Measurements from ENCODE around the gene SSH3. TPM values are rescaled to one million over a fixed set of nuclear protein-coding genes. Genes with fewer than 3 reads are reported as not detected.

SSH3 gene
- total RNA-seq, 1 donor from 2014 or later: 37.7 TPM

DNA sequence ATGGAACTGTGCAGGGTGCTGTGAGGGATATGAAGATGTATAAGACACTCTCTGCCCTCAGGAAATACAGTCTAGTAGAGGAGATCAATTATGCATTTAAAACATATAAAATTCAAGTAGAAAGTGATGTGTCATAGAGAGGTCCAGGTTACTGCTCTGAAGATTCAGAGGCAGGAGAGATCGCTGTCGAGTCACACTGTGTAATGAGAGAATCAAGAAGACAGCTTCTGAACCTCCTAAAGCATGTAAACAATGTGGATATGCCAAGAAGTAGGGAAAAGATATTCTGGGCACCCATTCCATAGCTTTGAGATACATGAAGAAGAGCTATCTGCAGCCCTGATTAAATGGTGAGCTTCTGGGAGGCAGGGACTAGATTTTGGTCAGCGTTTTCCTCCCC lies 16.7 kb downstream of the SSH3 start:
- ATAC-seq: no peak
- TF ChIP-seq, protein P1, sequence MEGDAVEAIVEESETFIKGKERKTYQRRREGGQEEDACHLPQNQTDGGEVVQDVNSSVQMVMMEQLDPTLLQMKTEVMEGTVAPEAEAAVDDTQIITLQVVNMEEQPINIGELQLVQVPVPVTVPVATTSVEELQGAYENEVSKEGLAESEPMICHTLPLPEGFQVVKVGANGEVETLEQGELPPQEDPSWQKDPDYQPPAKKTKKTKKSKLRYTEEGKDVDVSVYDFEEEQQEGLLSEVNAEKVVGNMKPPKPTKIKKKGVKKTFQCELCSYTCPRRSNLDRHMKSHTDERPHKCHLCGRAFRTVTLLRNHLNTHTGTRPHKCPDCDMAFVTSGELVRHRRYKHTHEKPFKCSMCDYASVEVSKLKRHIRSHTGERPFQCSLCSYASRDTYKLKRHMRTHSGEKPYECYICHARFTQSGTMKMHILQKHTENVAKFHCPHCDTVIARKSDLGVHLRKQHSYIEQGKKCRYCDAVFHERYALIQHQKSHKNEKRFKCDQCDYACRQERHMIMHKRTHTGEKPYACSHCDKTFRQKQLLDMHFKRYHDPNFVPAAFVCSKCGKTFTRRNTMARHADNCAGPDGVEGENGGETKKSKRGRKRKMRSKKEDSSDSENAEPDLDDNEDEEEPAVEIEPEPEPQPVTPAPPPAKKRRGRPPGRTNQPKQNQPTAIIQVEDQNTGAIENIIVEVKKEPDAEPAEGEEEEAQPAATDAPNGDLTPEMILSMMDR (IDR thresholded peaks at IDR 0.05): no peak
- no peak overlapping the region for H3K4me3 ChIP-seq
- H3K27me3 ChIP-seq (ENCODE audit: low read depth): no peaks in the 10 kb centered on the region
- intact Hi-C loops (cut with DNase I): no loop called here
- DNase-seq: no peak
- H3K9me3 ChIP-seq: no peaks in the 10 kb centered on the region
- H3K4me1 ChIP-seq: peaks cover 17% of the 10 kb centered on the region
- no peaks in the 10 kb centered on the region for H3K36me3 ChIP-seq
- no peak overlapping the region for H3K27ac ChIP-seq

DNA sequence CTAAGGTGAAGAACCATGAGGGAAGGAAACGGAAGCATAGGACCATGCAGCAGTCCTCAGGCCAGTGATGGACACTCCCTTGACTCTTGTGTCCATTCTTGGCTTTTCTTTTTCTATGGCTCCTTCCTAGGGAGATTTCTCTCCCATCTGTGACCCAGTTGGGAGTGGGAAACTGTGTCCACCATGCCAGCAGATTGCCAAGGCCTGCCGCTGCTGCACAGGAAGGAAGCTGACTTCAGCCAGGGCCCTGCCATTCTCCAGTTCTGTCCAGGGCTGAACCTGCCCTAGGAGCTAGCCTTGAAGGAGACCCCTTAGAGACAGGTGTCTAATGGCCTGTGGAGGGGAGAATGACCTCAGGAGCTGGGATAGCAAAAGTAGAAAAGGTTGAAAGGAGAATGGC lies 17.4 kb downstream of the SSH3 start:
- intact Hi-C loops (cut with DNase I): no loop called here
- Histone ChIP-seq H3K9me3 (no peaks in the 10 kb centered on the region), H3K27me3 (ENCODE audit: low read depth) (no peaks in the 10 kb centered on the region), H3K4me3 (no peak overlapping the region), H3K27ac (no peak overlapping the region), H3K4me1 (peaks cover 17% of the 10 kb centered on the region), H3K36me3 (no peaks in the 10 kb centered on the region)
- DNase-seq (no peak), ATAC-seq (no peak)
- TF ChIP-seq, protein P1 (IDR thresholded peaks at IDR 0.05): no peak

- H3K27me3 ChIP-seq (ENCODE audit: low read depth): no peaks in the 10 kb centered on the region
- peaks cover 15% of the 10 kb centered on the region for H3K4me1 ChIP-seq
- intact Hi-C loops (cut with DNase I): no loop called here
- no peak for ATAC-seq
- no peak overlapping the region for H3K27ac ChIP-seq
- no peaks in the 10 kb centered on the region for H3K36me3 ChIP-seq
- no peak overlapping the region for H3K4me3 ChIP-seq
- no peak for DNase-seq
- H3K9me3 ChIP-seq: no peaks in the 10 kb centered on the region
- TF ChIP-seq, protein P1 (IDR thresholded peaks at IDR 0.05): no peak
Measured at GRCh38 chr11:67321313-67321871, 18.1 kb downstream of the SSH3 start.

- Histone ChIP-seq H3K4me1 (peaks cover 12% of the 10 kb centered on the region), H3K9me3 (no peaks in the 10 kb centered on the region)
- intact Hi-C loops (cut with DNase I): no loop called here
Measured at GRCh38 chr11:67322049-67322448, 18.7 kb downstream of the SSH3 start.

GRCh38 chr11:67323526-67323925 lies 20.2 kb downstream of the SSH3 start:
- Histone ChIP-seq H3K4me3 (no peak overlapping the region), H3K4me1 (peaks cover 7% of the 10 kb centered on the region), H3K9me3 (no peaks in the 10 kb centered on the region), H3K27me3 (ENCODE audit: low read depth) (no peaks in the 10 kb centered on the region), H3K36me3 (no peaks in the 10 kb centered on the region), H3K27ac (no peak overlapping the region)
- intact Hi-C loops (cut with DNase I): no loop called here
- no peak for DNase-seq
- TF ChIP-seq, protein P1 (IDR thresholded peaks at IDR 0.05): no peak
- no peak for ATAC-seq

More at GRCh38 chr11:67322049-67322448, 18.7 kb downstream of the SSH3 start:
- ATAC-seq: no peak
- Histone ChIP-seq H3K36me3 (no peaks in the 10 kb centered on the region), H3K4me3 (no peak overlapping the region), H3K27me3 (ENCODE audit: low read depth) (no peaks in the 10 kb centered on the region), H3K27ac (no peak overlapping the region)
- no peak for DNase-seq
- TF ChIP-seq, protein P1 (IDR thresholded peaks at IDR 0.05): no peak

Data from lower lobe of right lung (tissue), 2 donors.